HFFc6 (cell line): ENCODE results near the gene IARS2. TPM values are rescaled to one million over a fixed set of nuclear protein-coding genes. Genes with fewer than 3 reads are reported as not detected.
A peak's percentile ranks its signal among the peaks of the same experiment; 100 is the strongest.

ENCODE experiments used
- DNase-seq: peaks from one replicate; pipeline ENCODE4 v3.0.0-alpha.2; 2018
- H3K27ac Mint-ChIP-seq: 2 replicates; pipeline ENCODE4 v1.8.0; 2020; ENCODE audit warnings: mild to moderate bottlenecking, mixed read lengths
- H3K27me3 Mint-ChIP-seq: 2 replicates; pipeline ENCODE4 v1.8.0; 2021; ENCODE audit warnings: mild to moderate bottlenecking, moderate library complexity, mixed read lengths; ENCODE audit not compliant: insufficient read depth
- H3K36me3 Mint-ChIP-seq: 2 replicates; pipeline ENCODE4 v1.8.0; 2021; ENCODE audit warnings: low read depth, mixed read lengths
- H3K4me1 Mint-ChIP-seq: 2 replicates; pipeline ENCODE4 v1.8.0; 2020; ENCODE audit warnings: low read depth, mixed read lengths
- H3K4me3 Mint-ChIP-seq: 2 replicates; pipeline ENCODE4 v1.8.0; 2020; ENCODE audit warnings: mild to moderate bottlenecking, moderate library complexity, mixed read lengths
- H3K9me3 Mint-ChIP-seq: 2 replicates; pipeline ENCODE4 v1.8.0; 2020; ENCODE audit warnings: mild to moderate bottlenecking, mixed read lengths
- CTCF ChIP-seq: fragments of 200-600 bp; sonication (generic); IDR thresholded peaks from 2 replicates; pipeline ENCODE4 v1.5.0; 2021; ENCODE audit warnings: antibody characterized with exemption, mild to moderate bottlenecking
- long read RNA-seq: library from polyadenylated mRNA; unstranded; transcript quantifications from one replicate; pipeline ENCODE4 v2.0.0, GENCODE V29; 2019
- total RNA-seq, 6 experiments: library from RNA; stranded (reverse); fragmentation: NEBNext Ultra II Directional; extraction: Animal tissue kit (Norgen Biotek cat#: 25700); gene quantifications; 2 replicates in 1 of 6; 3 replicates in 5 of 6; pipeline ENCODE4 v1.2.3, GENCODE V29; 2021

IARS2 gene
- 10 to 100 TPM; 81.6 to 95.2 (median 90.5) TPM for total RNA-seq
- long read RNA-seq, transcript IARS2-201 (23 exons, 3,560 nt), result major isoform, 60 of 93 reads
- long read RNA-seq, partial matches to known transcripts, result 28 of 93 reads
- long read RNA-seq, other reads (novel, unspliced or antisense), result 5 of 93 reads

- peak; percentile 32; the same call in 1 of the 2 replicates for TF ChIP-seq CTCF
- no peaks in the 10 kb centered on the region for H3K9me3 Mint-ChIP-seq
- peak; percentile 77 for DNase-seq
- H3K27ac Mint-ChIP-seq, result peak within 1 kb of the TSS; percentile 42
- H3K4me3 Mint-ChIP-seq, result peak within 1 kb of the TSS; percentile 89
- H3K4me1 Mint-ChIP-seq, result peaks cover 13% of the 10 kb centered on the region
- H3K27me3 Mint-ChIP-seq, result no peaks in the 10 kb centered on the region
- peaks cover 12% of the 10 kb centered on the region for H3K36me3 Mint-ChIP-seq
Measured at GRCh38 chr1:220094016-220094911, at the start of gene IARS2. TSS of gene IARS2 (plus strand) at chr1:220094132. CDS start at chr1:220094217, 85 bp downstream.

- no peaks in the 10 kb centered on the region; the same call in 1 of the 2 replicates for H3K36me3 Mint-ChIP-seq
- no peaks in the 10 kb centered on the region for H3K9me3 Mint-ChIP-seq
- peak overlapping the region; percentile 21; the same call in 1 of the 2 replicates for H3K27ac Mint-ChIP-seq
- no peaks in the 10 kb centered on the region; the same call in 1 of the 2 replicates for H3K27me3 Mint-ChIP-seq
- TF ChIP-seq CTCF, result no peak
- peaks cover 34% of the 10 kb centered on the region for H3K4me1 Mint-ChIP-seq
- DNase-seq, result no peak
- H3K4me3 Mint-ChIP-seq, result peak overlapping the region; percentile 98
Measured at GRCh38 chr1:220044678-220045355, 49.1 kb upstream of the IARS2 start.

DNA sequence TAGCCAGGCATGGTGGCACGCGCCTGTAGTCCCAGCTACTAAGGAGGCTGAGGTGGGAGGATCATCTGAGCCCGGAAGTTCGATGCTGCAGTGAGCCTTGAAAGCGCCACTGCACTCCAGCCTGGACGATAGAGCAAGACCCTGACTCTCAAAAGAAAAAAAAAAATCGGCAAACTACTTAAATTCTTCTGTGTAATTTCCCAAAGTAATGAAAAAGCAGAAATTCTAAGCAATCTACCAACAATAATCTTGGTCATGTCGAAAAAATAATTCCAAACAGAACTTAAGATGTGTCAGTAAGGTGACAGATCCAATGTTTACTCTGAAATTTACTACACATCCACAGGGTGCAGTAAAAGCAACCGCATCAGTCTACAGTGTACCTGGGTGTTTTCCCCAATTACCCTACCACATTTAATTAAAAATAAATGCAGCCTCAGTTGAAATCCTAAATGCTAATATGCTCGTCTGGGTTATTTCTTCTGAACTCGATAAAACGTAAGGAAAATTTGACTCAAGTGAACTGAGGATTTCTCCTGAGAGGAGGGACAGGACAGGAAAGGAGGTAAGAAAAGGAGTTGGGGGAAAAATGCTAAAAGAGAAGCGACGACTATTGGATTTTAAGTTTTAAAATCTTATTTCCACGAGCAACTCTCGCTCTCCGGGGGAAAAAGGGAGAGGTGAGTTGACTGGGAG, 48.4 kb upstream of the IARS2 start:
- TF ChIP-seq CTCF, result no peak
- H3K4me1 Mint-ChIP-seq, result peaks cover 34% of the 10 kb centered on the region

DNA sequence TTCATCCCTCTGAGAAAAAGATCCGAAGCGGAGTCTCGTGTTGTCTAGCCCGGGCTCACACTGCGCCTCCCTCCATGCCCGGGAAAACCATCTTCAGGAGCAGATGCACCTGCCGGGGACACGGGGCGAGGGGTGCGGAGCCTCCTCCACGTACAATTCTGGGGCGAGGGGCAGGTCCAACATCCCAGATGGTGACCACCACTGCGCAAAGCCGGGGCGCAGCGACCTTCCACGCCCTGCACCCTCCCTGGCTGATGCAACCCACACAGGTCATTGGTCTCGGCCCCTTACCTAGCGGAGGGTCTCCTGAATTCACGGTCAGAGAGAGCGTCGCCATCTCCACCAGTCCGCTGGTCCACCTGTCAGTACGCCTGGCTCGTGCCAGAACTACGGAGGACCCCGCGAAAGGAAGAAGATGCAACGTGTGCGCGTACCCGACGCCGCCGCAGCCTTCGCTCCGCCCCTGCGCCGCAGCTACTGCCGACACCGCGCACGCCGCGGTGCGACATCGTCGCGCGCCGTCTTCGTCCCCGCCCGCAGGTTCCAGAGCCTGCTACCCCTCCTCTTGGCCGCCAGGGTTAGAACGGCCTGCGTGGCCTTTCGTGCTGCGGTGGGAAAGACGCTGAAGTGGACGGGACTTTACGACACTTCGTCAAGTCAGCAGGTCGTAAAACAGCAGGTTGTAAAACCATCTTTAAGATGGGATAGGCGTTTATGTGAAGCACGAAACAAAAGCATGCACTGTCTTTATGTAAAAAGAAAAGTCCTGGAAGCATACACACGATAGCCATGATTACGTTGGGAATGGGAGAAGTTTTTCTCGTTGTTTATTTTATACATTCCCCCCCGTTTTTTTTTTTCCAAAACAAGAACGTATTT, 47.6 kb upstream of the IARS2 start, which contains the start of gene EPRS1:
EPRS1 (minus strand) TSS at position 454 of the 879 bp plus-strand sequence; CDS start at position 337, 117 bp downstream.
- Mint-ChIP-seq H3K9me3 (no peaks in the 10 kb centered on the region), H3K27me3 (no peaks in the 10 kb centered on the region; the same call in 1 of the 2 replicates), H3K36me3 (no peaks in the 10 kb centered on the region; the same call in 1 of the 2 replicates), H3K4me3 (peak within 1 kb of the TSS; percentile 98), H3K4me1 (peaks cover 34% of the 10 kb centered on the region), H3K27ac (peak within 1 kb of the TSS; percentile 84)
- peak; percentile 98 for DNase-seq
- TF ChIP-seq CTCF, result peak; percentile 80

More for the DNA sequence above, 48.4 kb upstream of the IARS2 start:
- no peak for DNase-seq
- H3K4me3 Mint-ChIP-seq, result peak overlapping the region; percentile 98
- H3K27ac Mint-ChIP-seq, result peak overlapping the region; percentile 84
- no peaks in the 10 kb centered on the region; the same call in 1 of the 2 replicates for H3K27me3 Mint-ChIP-seq
- H3K9me3 Mint-ChIP-seq, result no peaks in the 10 kb centered on the region
- H3K36me3 Mint-ChIP-seq, result no peaks in the 10 kb centered on the region; the same call in 1 of the 2 replicates
